B cell (primary cell): ENCODE data around the gene MYO9B.

Experiments
- EZH2 ChIP-seq: IDR thresholded peaks from 2 replicates; pipeline ENCODE4 v1.6.1; 2012; ENCODE audit warnings: borderline replicate concordance, low read depth, mild to moderate bottlenecking, moderate library complexity, low read length; ENCODE audit not compliant: insufficient read depth, poor library complexity, severe bottlenecking
- TF ChIP-seq, protein P1 (sequence below): fragments of 200-600 bp; IDR thresholded peaks from one replicate; pipeline ENCODE4 v1.8.0; 2022; ENCODE audit warnings: antibody characterized with exemption, mild to moderate bottlenecking

DNA sequence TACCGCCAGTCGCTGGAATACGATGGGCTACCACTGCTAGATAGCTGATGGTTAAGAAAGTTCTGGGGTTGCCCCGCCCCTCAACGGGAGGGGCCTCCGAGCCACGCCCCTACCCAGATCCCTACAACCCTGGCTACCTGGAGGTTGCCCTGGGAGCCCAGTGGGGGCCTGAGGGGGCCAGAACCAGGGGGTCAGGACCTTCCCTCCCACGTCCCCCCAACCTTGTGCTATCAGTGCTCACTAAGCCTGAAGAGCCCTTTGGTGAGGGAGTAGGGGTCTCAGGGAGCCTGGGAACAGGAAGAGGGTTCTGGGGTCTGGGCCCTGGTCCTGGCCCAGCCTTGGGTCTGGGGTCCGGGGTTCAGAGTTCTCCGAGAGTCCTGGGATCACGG lies 159.3 kb downstream of the MYO9B start:
- TF ChIP-seq, protein P1, sequence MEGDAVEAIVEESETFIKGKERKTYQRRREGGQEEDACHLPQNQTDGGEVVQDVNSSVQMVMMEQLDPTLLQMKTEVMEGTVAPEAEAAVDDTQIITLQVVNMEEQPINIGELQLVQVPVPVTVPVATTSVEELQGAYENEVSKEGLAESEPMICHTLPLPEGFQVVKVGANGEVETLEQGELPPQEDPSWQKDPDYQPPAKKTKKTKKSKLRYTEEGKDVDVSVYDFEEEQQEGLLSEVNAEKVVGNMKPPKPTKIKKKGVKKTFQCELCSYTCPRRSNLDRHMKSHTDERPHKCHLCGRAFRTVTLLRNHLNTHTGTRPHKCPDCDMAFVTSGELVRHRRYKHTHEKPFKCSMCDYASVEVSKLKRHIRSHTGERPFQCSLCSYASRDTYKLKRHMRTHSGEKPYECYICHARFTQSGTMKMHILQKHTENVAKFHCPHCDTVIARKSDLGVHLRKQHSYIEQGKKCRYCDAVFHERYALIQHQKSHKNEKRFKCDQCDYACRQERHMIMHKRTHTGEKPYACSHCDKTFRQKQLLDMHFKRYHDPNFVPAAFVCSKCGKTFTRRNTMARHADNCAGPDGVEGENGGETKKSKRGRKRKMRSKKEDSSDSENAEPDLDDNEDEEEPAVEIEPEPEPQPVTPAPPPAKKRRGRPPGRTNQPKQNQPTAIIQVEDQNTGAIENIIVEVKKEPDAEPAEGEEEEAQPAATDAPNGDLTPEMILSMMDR = no peak
- no peak for TF ChIP-seq EZH2
